H1 (cell line): ENCODE measurements around the gene CTNNA3.

Experiments
- BCL11A ChIP-seq, 2 experiments: IDR thresholded peaks; one replicate each; pipeline ENCODE4 v1.6.1; 2011; ENCODE audit warnings: low read depth in 2 of 2, low read length in 2 of 2, mild to moderate bottlenecking in 2 of 2
- CTCF ChIP-seq, 3 experiments: IDR thresholded peaks; 1 replicate in 2 of 3; 2 replicates in 1 of 3; pipeline versions ENCODE4 v1.5.1 to v1.6.1; 2011; ENCODE audit warnings: low read length in 3 of 3, mild to moderate bottlenecking in 3 of 3, inconsistent platforms in 2 of 3, low read depth in 1 of 3, moderate library complexity in 1 of 3; ENCODE audit not compliant: insufficient read depth in 1 of 3; ENCODE audit errors: control extremely low read depth in 1 of 3
- FOSL1 ChIP-seq: IDR thresholded peaks from 2 replicates; pipeline ENCODE4 v1.6.1; 2011; ENCODE audit warnings: mild to moderate bottlenecking, low read depth, low read length, moderate library complexity; ENCODE audit not compliant: insufficient read depth
- JUN ChIP-seq: IDR thresholded peaks from 2 replicates; pipeline ENCODE4 v1.6.1; 2011; ENCODE audit warnings: low read depth, mild to moderate bottlenecking, improper control_type of control experiment, low read length
- KDM1A ChIP-seq: fragments of 200-600, 300-600 bp; sonication (generic); IDR thresholded peaks from 2 replicates; pipeline ENCODE4 v1.7.1; 2016; ENCODE audit warnings: mild to moderate bottlenecking, low read length, borderline replicate concordance
- SP1 ChIP-seq: IDR thresholded peaks from 2 replicates; pipeline ENCODE4 v1.6.1; 2011; ENCODE audit warnings: low read depth, low read length
- SP4 ChIP-seq: IDR thresholded peaks from 2 replicates; pipeline ENCODE4 v1.6.1; 2012; ENCODE audit warnings: low read length, inconsistent platforms
- TAF1 ChIP-seq: IDR thresholded peaks from 2 replicates; pipeline ENCODE4 v1.6.1; 2011; ENCODE audit warnings: mild to moderate bottlenecking, low read depth, low read length
- ZNF274 ChIP-seq: IDR thresholded peaks from 2 replicates; pipeline ENCODE4 v1.7.0; 2012; ENCODE audit warnings: low read length, borderline replicate concordance; ENCODE audit errors: extremely low read depth

GRCh38 chr10:66792441-66792840 is 903.6 kb downstream of the CTNNA3 start:
- no peak for TF ChIP-seq FOSL1
- no peak for TF ChIP-seq ZNF274
- no peak for TF ChIP-seq TAF1
- no peak for TF ChIP-seq CTCF (IDR thresholded peaks at IDR 0.05; ENCODE audit: control extremely low read depth in 1 of 3, insufficient read depth in 1 of 3, low read depth in 1 of 3, low read length in 3 of 3)
- TF ChIP-seq BCL11A (IDR thresholded peaks at IDR 0.05; ENCODE audit: low read depth in 2 of 2, low read length in 2 of 2): no peak
- TF ChIP-seq SP1: no peak
- TF ChIP-seq KDM1A: no peak
- TF ChIP-seq JUN: no peak
- TF ChIP-seq SP4: no peak
